ENCODE data around the gene GMPPB.

GMPPB gene

GRCh38 chr3:49723628-49724551 lies at the start of gene GMPPB:
TSS of gene GMPPB (minus strand) at chr3:49723951. CDS start at chr3:49723726, 225 bp downstream.
- H3K4me3 ChIP-seq (ENCODE audit: low read depth, low read length), result peak within 1 kb of the TSS; percentile 99
- no peak for TF ChIP-seq CTCF (IDR thresholded peaks at IDR 0.05; ENCODE audit: low read depth, low read length)
- in situ Hi-C loops (cut with HindIII; ENCODE audit: low sequenced_read_pairs), result no loop called here
- DNase-seq (ENCODE audit: low read depth, low spot score), result peak; percentile 98

GRCh38 chr3:49772703-49773102 lies 49.0 kb upstream of the GMPPB start:
- no peak overlapping the region for H3K4me3 ChIP-seq (ENCODE audit: low read depth, low read length)
- in situ Hi-C loops (cut with HindIII; ENCODE audit: low sequenced_read_pairs), result no loop called here
- no peak for DNase-seq (ENCODE audit: low read depth, low spot score)

GRCh38 chr3:49771340-49771938 lies 47.7 kb upstream of the GMPPB start:
- TF ChIP-seq CTCF (IDR thresholded peaks at IDR 0.05; ENCODE audit: low read depth, low read length), result no peak
- no peak overlapping the region for H3K4me3 ChIP-seq (ENCODE audit: low read depth, low read length)
- in situ Hi-C loops (cut with HindIII; ENCODE audit: low sequenced_read_pairs), result no loop called here
- no peak for DNase-seq (ENCODE audit: low read depth, low spot score)

More at GRCh38 chr3:49772703-49773102, 49.0 kb upstream of the GMPPB start:
- TF ChIP-seq CTCF (IDR thresholded peaks at IDR 0.05; ENCODE audit: low read depth, low read length), result no peak

- no peak for DNase-seq (ENCODE audit: low read depth, low spot score)
- no peak for TF ChIP-seq CTCF (IDR thresholded peaks at IDR 0.05; ENCODE audit: low read depth, low read length)
- no peak overlapping the region for H3K4me3 ChIP-seq (ENCODE audit: low read depth, low read length)
- in situ Hi-C loops (cut with HindIII; ENCODE audit: low sequenced_read_pairs), result no loop called here
These were observed 46.2 kb upstream of the GMPPB start for GRCh38 chr3:49769926-49770325.

GRCh38 chr3:49769286-49769915 lies 45.6 kb upstream of the GMPPB start:
- TF ChIP-seq CTCF (IDR thresholded peaks at IDR 0.05; ENCODE audit: low read depth, low read length), result no peak
- DNase-seq (ENCODE audit: low read depth, low spot score), result no peak
- in situ Hi-C loops (cut with HindIII; ENCODE audit: low sequenced_read_pairs), result no loop called here
- H3K4me3 ChIP-seq (ENCODE audit: low read depth, low read length), result no peak overlapping the region

GRCh38 chr3:49763981-49764380 lies 40.2 kb upstream of the GMPPB start:
- in situ Hi-C loops (cut with HindIII; ENCODE audit: low sequenced_read_pairs), result no loop called here

More at GRCh38 chr3:49763981-49764380, 40.2 kb upstream of the GMPPB start:
- DNase-seq (ENCODE audit: low read depth, low spot score), result no peak
- TF ChIP-seq CTCF (IDR thresholded peaks at IDR 0.05; ENCODE audit: low read depth, low read length), result no peak
- H3K4me3 ChIP-seq (ENCODE audit: low read depth, low read length), result no peak overlapping the region

Measured in astrocyte of the spinal cord (primary cell).